ENCODE data around the gene KLHL6. TPM values are rescaled to one million over a fixed set of nuclear protein-coding genes. Genes with fewer than 3 reads are reported as not detected.
"Not testable (repeated sequence)": the region's sequence is repeated elsewhere in the genome, so short reads cannot be mapped to it uniquely, and the experiment has no call there.

Gene KLHL6
- polyA plus RNA-seq, 3 donors, result 0.94 to 1.2 (median 1.2) TPM

DNA sequence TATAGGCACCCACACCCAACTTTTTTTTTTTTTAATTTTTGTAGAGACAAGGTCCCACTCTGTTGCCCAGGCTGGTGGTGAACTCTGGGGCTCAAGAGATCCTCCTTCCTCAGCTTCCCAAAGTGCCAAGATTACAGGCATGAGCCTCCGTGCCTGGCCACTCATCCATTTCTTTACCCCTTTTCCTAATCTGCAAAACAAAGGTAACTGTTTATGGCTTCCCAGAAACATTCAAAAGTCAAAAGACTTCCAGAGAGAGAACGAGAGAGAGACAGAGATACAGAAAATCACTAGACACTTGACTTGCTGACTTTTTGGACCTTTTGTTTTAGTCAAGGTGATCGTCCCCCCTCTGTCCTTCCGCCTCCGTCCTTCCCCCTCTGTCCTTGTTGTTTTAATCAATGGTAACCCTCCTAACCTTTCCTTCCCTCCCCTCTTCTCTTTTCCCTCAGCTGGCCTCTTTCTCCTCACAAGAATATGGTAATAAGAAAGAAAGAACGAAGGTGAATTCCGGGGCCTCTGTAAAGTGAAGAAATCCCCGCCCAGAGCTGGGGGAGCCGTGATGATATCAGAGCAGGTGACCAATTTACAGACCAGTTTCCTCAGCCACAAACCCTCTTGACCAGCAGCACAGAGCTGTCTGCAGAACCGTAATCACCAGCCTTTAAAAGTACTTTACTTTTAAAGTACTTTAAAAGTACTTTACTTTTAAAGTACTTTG, 21.9 kb downstream of the KLHL6 start:
- no peak for DNase-seq (ENCODE audit: low read depth in 3 of 3, low spot score in 2 of 3)

- no peak for DNase-seq (ENCODE audit: low read depth in 3 of 3, low spot score in 2 of 3)
Measured at GRCh38 chr3:183532620-183533411, 22.7 kb downstream of the KLHL6 start.

GRCh38 chr3:183529717-183530116, 25.8 kb downstream of the KLHL6 start:
- no peak for DNase-seq (ENCODE audit: low read depth in 3 of 3, low spot score in 2 of 3)

- no peak for DNase-seq (ENCODE audit: low read depth in 3 of 3, low spot score in 2 of 3)
Measured at GRCh38 chr3:183529185-183529584, 26.3 kb downstream of the KLHL6 start.

- DNase-seq (ENCODE audit: low read depth in 3 of 3, low spot score in 2 of 3), result not testable (repeated sequence)
Measured at GRCh38 chr3:183528758-183529157, 26.7 kb downstream of the KLHL6 start.

DNA sequence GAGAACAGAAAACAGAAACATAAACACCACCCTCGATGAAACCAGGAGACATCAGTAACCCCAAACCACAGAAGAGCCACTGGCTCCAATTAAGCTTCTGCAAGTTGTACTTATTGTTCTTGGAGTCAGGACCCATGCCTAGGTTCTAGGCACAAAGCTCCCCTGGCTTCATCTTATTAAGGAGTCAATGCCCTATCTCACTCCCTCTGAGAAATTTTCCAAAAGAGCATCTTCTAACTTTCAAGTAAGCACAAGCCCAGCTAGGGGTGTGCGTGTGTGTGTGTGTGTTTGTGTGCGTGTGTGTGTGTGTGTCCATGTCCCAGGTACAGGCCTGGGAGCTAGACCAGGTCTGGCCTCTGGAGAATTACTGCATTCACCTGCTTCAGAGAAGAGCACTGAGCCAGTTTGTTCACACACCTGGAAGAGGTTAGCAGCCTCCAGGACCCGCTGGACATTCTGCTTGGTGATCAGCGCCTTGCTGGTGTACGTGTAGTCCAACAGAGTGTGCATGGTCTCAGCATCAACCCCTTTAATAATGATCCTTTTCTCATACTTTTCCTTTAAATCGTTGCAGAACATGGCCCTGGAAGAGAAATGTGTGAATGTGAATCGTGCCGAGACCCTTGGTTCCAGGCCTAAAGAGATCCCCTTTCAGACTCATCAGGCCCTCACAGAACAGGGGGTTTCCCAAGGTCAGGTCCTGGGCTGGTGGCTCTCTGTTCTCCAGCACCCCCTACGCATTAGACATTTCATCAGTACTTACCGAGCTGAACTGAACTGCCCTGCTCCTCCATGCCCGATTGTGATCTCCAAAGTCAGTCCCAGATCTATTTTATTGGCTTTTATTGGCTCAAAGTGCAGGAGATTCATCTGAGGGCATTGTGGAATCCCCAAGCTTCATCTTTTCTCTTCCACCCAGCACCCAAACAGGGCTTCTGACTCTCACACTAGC, 27.8 kb downstream of the KLHL6 start:
- DNase-seq (ENCODE audit: low read depth in 3 of 3, low spot score in 2 of 3), result no peak

DNA sequence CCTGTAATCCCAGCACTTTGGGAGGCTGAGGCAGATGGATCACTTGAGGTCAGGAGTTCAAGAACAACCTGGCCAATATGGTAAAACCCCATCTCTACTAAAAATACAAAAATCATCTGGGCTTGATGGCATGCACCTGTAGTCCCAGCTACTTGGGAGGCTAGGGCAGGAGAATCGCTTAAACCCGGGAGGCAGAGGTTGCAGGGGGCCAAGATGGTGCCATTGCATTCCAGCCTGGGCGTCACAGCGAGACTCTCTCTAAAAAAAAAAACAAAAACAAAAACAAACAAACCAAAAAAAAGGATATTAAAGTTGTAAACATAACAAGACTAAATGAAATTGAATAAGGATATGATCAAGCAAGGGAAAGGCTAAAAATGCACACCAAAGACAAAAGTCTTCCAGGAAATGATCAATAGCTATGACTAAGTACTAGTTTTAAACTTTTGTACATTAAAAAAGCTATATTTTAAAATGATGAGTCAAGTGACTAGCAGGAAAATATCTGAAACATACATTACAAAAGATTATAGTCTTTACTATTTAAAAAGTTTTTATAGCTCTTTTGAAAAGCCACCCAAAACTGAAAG, 28.6 kb downstream of the KLHL6 start:
- no peak for DNase-seq (ENCODE audit: low read depth in 3 of 3, low spot score in 2 of 3)

DNA sequence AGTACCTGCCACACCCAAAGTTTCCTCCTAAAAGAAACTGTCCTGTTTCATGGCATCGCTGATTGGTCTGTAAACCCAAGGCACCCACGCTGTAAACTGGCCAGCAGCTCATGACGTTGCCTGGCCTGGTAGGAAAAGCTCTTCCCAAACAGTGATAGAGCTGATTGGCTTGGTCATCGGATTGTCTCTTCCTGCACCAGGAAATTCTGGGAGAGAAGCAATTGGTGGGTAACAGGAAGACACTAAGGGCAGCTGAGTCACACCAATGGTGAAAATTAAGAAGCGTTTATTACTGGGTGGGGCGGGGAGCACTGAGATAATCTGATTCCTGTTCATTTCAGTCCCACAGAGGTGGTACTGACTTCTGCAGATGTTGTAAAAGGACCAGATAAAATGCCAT, 31.0 kb downstream of the KLHL6 start:
- DNase-seq (ENCODE audit: low read depth in 3 of 3, low spot score in 2 of 3), result no peak

GRCh38 chr3:183520741-183521556, 34.6 kb downstream of the KLHL6 start:
- DNase-seq (ENCODE audit: low read depth in 3 of 3, low spot score in 2 of 3), result not testable (repeated sequence)

- not testable (repeated sequence) for DNase-seq (ENCODE audit: low read depth in 3 of 3, low spot score in 2 of 3)
Measured at GRCh38 chr3:183520295-183520694, 35.2 kb downstream of the KLHL6 start.

DNA sequence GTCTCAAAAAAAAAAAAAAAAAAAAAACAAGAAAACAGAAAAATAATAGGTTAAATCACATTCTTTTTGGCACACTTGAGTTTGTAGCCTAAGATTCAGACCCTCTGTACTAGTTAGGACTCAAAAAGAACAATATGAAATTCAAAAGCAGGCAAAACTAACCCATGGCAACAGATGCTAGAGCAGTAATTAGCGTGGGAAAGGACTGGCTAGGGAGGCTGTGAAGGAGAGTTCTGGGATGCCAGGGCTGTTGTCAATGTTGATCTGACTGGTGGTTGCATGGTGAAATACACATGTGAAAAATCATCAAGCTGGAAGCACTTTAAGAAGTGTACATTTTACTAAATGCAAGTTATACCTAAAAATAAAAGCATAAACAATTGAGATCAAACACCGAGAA, 35.6 kb downstream of the KLHL6 start:
- DNase-seq (ENCODE audit: low read depth in 3 of 3, low spot score in 2 of 3), result no peak

- DNase-seq (ENCODE audit: low read depth in 3 of 3, low spot score in 2 of 3), result no peak
Measured at GRCh38 chr3:183518491-183519251, 36.8 kb downstream of the KLHL6 start.

DNA sequence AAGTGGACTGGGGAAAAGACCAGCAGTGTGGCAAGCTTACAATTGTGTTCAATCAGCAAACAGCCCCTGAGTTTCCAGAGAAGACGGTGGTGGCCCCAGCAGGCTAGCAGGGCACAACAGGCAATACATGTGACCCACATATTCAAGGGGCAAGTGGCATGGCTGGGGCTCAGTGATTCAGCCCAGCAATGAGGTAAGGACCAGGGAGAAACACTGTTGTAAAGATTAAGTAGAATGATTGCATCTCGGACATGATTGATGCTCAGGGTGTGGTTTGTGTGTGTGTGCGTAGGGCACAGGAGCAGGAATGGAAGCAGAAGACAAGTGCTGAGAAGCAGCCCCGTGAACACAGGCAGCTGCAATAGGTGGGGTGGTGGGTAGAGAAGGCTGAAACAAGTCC, 37.9 kb downstream of the KLHL6 start:
- no peak for DNase-seq (ENCODE audit: low read depth in 3 of 3, low spot score in 2 of 3)

DNA sequence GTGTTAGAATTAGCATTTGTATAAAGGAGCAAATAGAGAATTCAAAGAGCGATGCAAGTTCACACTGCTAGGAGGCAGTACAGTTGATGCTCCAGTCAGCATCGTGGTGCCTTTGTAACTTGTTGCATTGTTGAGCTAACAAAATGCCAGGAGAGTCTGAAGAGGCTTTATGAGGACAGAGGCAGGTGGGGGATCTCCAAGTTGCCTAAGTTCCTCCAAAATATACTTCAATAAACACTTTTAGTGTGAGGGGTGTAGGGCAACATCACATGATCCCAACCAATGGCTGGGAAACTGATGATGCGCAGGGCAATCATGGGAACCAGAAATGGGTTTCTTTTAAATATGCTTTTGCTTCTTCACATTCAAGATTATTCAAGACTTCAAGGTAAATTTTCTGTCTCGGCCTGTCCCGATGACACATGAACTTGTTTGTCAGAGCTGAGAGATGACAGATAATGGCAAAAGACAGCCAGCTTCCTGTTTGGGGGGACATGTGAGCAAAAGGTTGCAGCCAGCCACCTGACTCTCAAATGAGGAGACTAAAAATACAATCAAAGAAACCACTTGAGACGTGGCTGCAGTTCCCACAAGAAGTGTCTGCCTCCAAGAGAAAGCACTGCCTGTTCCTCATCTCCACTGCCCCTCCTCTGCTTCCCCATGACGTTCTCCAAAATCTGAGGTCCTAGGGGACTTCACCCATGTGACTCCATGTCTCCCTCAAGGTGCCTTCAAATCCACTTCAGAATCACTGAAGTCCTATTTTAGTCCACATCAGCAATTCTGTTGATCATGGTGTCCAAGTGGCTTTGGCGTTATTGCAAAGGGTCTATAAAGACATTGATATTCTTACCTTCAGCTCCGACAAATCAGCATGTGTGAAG, 39.3 kb downstream of the KLHL6 start:
- DNase-seq (ENCODE audit: low read depth in 3 of 3, low spot score in 2 of 3), result no peak

DNA sequence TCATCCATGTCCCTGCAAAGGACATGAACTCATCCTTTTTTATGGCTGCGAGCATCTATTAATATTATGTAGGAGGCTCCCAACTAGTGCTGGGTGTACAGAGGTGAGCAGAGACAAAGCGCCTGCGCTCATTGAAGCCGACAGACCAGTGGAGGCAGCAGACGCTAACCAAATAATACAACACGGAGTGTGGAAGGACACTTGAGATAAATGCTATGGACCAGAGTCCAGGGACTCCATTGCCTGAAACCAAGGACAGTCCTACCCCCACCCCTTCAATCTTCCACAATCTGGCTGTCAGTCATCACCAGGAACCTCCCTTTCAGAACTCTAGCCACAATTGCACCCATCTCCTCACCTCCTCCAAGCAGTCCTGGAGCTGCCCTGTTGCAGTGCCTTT, 41.5 kb downstream of the KLHL6 start:
- no peak for DNase-seq (ENCODE audit: low read depth in 3 of 3, low spot score in 2 of 3)

DNA sequence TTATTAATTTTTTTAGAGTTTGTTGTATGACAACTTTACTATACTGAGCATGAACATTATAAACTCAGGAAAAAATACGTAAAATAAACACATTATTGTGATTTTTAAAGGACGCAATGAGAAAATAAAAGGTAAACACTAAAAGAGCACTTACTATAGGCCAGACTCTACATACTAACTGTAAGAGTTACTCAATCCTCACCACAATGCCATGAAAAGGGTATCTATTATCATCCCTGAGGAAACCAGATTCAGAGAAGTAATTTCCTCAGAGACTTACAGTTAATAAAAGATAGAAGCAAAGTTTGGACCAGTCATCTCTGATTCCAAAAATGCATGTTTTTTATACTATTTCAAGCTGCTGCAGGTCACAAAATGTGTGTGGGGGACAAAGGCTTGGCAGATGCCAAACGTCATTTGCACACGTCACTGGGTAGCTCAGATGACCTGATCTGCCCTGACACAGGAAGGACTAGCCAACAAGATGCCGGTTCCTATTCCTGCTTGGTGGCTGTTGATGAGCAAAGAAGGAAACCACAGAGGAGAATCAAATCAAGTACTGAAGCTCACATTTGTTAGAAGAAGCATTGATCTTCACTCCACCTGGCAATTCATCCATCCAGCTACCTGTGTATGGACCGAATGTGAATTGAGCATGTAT, 42.3 kb downstream of the KLHL6 start:
- DNase-seq (ENCODE audit: low read depth in 3 of 3, low spot score in 2 of 3), result no peak

- not testable (repeated sequence) for DNase-seq (ENCODE audit: low read depth in 3 of 3, low spot score in 2 of 3)
Measured at GRCh38 chr3:183511286-183512131, 44.0 kb downstream of the KLHL6 start.

Data from right renal cortex interstitium (tissue), 3 donors.